GM20431 (cell line): Measurements from ENCODE around the gene CBL.

Experiments
- in situ Hi-C: fragments of 300-500 bp; cut with MseI, MboI; formaldehyde crosslinking; loops from one replicate; pipeline ENCODE4 v1.15.0; 2020; ENCODE audit warnings: low sequenced_read_pairs; ENCODE audit not compliant: unreplicated experiment

The CBL gene

GRCh38 chr11:119320776-119321524 lies 114.8 kb downstream of the CBL start:
- in situ Hi-C loops = no loop called here

- in situ Hi-C loops = no loop called here
These were observed 116.2 kb downstream of the CBL start for GRCh38 chr11:119322360-119322739.

GRCh38 chr11:119322921-119323531 lies 116.9 kb downstream of the CBL start:
- in situ Hi-C loops = no loop called here

- in situ Hi-C loops = no loop called here
These were observed 117.4 kb downstream of the CBL start for GRCh38 chr11:119323532-119324033.

- in situ Hi-C loops = no loop called here
These were observed 118.0 kb downstream of the CBL start for GRCh38 chr11:119324189-119324588.

- in situ Hi-C loops = no loop called here
These were observed 123.2 kb downstream of the CBL start for GRCh38 chr11:119329320-119329719.

GRCh38 chr11:119330237-119330636 lies 124.1 kb downstream of the CBL start:
- in situ Hi-C loops = no loop called here

GRCh38 chr11:119332111-119332765 lies 126.1 kb downstream of the CBL start:
- in situ Hi-C loops = no loop called here

GRCh38 chr11:119334174-119334930 lies 128.2 kb downstream of the CBL start, which contains the start of gene RNF26:
TSS of gene RNF26 (plus strand) at chr11:119334527. CDS start at chr11:119335123, 596 bp downstream.
- in situ Hi-C loops = no loop called here

GRCh38 chr11:119335091-119335654 lies 129.0 kb downstream of the CBL start:
- in situ Hi-C loops = no loop called here

- in situ Hi-C loops = no loop called here
These were observed 129.8 kb downstream of the CBL start for GRCh38 chr11:119335655-119336543.

- in situ Hi-C loops = no loop called here
These were observed 130.8 kb downstream of the CBL start for GRCh38 chr11:119336744-119337469.

- in situ Hi-C loops = no loop called here
These were observed 131.6 kb downstream of the CBL start for GRCh38 chr11:119337581-119338317.

- in situ Hi-C loops = no loop called here
These were observed 132.3 kb downstream of the CBL start for GRCh38 chr11:119338318-119338890.

- in situ Hi-C loops = no loop called here
These were observed 132.9 kb downstream of the CBL start for GRCh38 chr11:119338965-119339588.

GRCh38 chr11:119339589-119340334 lies 133.6 kb downstream of the CBL start:
- in situ Hi-C loops = no loop called here
